GM21526 (cell line): ENCODE results near the gene PGRMC2.

Experiments
- ATAC-seq: cut with Tn5 transposase; IDR thresholded peaks from one replicate; pipeline ENCODE4 v1.9.1; 2021; ENCODE audit warnings: moderate library complexity; ENCODE audit not compliant: unreplicated experiment, low FRiP score

The PGRMC2 gene, protein sequence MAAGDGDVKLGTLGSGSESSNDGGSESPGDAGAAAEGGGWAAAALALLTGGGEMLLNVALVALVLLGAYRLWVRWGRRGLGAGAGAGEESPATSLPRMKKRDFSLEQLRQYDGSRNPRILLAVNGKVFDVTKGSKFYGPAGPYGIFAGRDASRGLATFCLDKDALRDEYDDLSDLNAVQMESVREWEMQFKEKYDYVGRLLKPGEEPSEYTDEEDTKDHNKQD

DNA sequence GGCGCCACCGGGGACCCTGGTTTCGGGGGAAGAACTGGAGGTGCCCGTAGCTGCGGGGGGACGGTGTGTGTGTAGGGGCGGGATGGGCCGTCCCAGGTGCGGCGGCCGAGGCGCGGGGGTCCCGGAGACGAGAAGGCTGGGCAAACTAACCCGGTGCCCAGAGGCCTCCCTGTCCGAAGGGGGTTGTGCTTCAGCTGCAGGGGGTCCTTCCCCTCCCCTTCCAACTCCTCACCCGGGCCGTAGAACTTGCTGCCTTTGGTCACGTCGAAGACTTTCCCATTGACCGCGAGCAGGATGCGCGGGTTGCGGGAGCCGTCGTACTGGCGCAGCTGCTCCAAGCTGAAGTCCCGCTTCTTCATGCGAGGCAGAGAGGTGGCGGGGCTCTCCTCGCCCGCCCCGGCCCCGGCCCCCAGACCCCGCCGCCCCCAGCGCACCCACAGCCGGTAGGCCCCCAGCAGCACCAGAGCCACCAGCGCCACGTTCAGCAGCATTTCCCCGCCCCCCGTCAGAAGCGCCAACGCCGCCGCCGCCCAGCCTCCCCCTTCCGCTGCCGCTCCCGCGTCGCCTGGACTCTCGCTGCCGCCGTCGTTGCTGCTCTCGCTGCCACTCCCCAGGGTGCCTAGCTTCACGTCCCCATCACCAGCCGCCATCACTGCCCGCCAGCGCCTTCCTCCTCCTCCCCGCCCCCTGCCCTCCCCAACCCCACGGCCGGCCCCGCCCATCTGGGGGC is at the start of gene PGRMC2:
PGRMC2 (minus strand) TSS at position 673 of the 730 bp plus-strand sequence; CDS start at position 650, 23 bp downstream.
- peak; percentile 3 for ATAC-seq

DNA sequence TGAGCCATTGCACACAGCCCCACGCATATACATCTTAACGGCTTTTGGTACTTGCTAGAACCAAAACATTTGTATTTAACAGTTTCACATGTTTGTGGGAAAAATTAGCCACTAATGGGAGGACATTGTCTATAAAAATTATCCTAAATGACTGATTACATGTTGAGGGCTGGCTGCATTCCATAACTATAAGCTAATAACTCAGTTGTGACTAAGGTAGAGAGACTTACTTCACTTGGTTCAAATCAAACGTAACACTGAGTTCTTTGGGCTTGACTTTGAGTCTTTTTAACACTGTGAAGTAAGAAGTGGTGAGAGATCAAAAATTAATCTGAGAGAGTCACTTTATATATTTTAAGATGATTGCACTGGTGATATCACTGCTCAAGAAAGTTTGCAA is 47.9 kb upstream of the PGRMC2 start:
- ATAC-seq = no peak

DNA sequence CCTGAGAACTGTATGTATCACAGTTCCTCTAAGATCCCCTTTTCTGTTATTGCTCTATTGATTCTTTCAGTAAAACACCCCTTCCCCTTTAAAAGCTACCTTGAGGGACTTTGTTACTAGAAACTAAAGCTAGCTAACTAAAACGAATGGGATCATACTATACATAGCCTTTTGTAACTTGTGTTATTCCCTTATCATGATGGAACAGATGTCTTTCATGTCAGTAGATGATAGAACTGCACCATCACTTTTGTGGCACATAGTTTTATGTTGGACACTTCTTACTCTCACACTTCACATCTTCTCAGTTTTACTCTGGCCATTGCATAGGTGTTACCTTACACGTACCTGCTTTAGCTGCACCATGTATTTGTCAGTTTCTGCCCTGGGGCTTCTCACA is 46.6 kb upstream of the PGRMC2 start:
- no peak for ATAC-seq

DNA sequence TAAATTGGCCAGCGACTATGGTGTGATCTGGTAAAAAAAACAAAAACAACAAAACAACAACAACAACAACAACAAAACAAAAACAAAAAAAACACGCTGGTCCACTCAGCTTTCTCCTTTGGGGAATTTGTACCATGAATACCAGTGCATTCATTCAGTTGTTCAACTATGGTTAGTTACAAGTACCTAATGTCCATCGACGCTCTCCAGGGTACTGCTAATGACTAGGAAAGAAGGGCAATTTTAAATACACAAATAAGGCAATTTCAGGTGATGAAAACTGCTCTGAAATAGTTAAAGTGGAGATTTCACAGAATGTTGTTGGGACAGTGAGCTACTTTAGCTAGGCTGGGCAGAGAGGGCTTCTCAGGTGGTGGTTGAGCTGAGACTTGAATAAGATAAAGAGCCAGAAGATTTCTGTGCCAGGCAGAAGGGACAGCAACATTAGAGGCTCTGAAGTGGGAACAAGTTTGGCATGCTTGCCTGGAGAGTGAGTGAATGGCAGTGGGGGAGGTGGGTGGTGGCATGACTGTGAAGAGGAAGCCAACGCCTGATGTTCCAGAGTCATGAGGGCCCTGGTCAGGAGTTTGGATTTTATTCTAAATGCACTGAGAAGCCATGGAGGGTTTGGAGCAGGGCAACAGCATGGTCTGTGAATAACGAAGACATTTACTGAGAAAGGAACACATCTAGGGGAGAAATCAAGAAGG is 45.9 kb upstream of the PGRMC2 start:
- ATAC-seq = no peak

DNA sequence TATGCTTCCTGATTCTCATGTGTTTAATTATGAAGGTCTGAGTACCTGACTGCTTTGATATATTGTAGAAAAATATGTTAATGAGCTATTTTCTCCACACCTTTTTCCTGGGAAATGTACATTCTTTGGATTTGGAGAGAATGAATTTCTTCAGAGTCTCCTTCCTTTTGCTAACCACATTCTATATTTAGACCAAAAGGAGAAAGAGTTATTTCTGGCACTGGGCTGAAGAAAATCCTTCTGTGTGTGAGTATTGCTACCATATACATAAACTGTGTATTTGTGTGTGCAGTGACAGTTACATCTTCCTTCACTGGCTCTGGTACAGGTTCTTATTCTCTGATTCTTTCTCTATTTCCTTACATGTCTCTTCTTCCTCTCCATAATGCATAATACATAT is 44.5 kb upstream of the PGRMC2 start:
- no peak for ATAC-seq

DNA sequence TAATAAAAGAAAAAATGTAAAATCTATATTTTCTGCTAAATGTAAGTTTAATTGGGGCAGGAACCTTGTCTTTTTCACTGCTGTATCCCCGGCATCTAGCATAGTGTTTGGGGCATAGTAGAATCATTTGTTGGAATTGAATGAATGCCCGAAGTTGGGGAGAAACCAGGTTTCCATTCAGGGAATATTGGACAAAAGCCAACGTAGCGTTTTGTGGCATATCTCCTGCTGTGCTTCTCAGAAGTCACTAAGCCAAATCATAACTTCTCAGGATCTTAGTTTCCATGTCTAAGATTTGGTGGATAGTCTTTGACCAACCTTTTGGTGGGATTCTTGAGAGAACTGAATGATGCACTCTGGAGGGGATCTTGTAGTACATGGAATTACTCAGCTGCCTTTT is 42.0 kb upstream of the PGRMC2 start:
- no peak for ATAC-seq

DNA sequence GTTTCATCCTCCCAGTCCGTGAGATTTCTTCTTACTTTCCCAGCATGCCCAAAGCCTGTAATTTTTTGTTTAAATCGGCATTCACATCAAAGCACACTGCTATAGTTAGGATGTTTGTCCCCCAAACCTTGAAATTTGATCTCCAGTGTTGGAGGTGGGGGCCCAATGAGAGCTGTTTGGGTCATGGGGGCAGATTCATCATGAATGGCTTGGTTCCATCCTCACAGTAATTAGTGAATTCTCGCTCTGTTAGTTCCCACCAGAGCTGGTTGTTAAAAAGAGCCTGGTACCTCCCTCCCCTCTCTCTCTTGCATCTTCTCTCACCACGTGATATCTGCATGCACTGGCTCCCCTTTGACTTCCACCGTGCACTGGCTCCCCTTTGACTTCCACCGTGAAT is 40.5 kb upstream of the PGRMC2 start:
- ATAC-seq = no peak

DNA sequence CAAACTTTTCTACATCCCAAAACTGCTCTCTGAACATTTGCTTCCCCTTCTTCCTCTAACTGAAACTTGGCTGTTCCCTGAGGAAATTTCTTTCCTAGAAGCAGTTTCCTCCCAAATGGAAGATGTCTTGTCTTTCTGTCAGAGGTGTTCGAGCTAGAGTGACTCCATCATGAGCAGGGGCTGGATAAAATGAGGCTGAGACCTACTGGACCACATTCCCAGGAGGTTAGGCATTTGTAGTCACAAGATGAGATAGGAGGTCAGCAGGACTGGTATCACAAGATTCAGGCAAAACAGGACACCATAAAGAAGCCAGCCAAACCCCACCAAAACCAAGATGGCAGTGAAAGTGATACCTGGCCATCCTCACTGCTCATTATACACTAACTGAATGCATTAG is 35.8 kb upstream of the PGRMC2 start:
- no peak for ATAC-seq

DNA sequence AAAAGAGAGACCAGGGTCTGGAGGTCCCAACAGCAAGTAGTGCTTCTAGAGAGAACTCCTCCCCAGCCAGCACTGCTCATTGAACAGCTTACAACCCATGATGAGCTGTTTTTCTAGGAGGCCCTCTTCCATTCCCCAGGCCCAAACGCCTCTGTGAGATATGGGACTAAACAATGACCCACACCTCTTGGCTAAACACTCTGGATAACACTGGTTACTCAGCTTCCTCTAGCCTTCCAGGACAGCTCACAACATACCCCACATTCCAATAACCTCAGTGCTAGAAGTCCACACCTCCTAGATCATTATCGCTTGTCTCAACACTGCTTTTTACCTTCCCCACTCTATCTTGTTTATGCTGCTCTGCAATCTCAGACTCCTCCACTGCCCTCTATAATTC is 35.4 kb upstream of the PGRMC2 start:
- no peak for ATAC-seq

DNA sequence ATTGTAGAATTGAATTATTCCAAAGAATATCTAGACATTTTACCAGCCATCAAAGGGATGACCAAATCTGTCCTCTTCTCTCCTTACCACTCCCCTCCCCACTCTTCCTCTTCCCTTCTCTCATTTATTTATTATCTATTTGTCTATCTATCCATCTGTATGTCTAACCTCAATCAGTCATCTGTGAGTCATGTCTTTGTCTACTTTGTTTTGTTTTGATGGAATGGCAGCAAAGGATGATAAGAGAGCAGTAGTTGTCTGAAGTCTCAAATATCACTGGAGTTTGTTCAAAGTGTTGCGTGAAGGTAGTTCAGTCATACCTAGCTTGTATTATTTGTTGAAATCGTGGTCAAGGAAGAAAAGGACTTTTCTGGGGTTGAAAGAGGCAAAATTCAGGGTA is 34.7 kb upstream of the PGRMC2 start:
- ATAC-seq = no peak

DNA sequence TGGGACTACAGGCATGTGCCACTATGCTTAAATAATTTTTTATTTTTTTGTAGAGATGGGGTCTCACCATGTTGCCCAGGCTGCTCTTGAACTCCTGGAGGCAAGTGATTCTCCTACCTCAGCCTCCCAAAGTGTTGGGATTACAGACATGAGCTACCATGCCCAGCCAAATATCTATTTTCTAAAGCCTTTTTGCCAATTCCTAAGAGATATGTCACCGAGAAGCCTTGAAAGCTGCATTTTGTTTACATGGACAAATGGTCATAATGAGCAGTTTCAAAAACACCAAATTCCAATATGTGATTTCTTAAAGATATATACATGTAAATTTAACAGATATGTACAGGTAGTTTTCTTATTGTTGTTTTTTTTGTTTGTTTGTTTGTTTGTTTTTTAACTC is 33.0 kb upstream of the PGRMC2 start:
- no peak for ATAC-seq

DNA sequence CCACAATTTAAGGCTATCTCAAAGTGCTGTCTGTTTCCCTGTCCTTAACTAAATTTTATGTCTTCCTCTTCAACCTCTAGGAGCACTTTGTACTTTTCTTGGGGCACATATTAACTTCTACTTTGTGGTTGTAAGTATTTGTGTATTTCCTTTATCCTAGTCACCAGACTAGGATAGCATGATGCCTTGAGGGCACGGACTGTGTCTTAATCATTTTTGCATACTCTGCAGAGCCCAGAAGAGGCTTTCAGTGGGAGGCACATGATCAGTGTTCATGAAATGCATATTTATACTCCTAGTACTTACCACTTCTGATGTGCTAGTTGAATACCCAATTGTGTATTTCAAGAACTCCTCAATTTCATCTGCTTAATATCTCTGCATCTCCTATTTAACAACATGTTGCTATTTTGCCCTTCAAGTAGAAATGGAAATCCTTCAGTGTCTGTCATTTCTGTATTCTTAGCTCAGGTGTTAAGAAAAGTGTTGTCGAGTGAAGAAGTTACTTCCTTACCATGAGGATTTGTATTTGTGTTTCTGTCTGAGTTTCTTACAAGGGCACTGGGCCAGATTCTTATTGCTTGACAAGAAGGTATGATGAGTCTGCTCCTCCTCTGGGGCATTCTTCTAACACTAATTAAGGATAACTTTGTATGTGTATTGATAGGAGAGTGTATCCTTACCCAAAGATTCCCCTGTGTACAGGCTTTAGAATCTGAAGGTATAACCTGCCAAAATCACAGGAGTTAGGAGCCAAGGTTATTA is 28.3 kb upstream of the PGRMC2 start:
- ATAC-seq = no peak

DNA sequence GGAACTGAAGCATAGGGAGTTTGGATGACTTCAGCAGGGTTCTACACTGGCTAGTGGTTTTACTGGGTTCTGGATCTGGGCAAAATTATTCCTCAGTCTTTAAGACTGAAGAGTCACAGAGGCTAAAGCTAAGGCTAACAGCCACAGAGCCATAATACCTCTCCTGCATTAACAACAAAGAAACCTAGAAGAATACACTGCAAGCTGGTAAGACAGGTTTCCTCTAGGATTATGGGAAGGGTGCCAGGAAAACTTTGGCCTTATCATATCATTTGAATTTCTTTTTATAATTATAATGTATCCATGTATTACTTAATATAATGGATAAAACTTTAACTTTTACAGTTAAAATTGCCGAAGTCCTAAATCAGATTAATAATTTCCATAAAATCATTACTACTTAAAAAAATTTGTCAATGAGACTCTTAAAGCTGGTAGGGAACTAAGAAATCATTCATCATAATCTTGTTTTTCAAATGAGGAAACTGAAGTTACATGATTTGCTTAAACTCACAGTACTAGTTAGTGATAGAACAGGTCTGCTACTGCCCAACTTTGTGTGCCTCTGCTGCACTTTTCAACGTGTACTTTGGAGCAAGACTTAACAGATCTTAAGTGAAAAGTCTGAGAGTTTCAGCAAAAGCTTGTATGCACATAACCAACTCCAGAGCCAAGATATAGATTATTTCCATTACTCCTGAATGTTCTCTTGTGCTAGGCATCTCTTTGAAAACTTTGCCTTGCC is 24.2 kb upstream of the PGRMC2 start:
- ATAC-seq = no peak

DNA sequence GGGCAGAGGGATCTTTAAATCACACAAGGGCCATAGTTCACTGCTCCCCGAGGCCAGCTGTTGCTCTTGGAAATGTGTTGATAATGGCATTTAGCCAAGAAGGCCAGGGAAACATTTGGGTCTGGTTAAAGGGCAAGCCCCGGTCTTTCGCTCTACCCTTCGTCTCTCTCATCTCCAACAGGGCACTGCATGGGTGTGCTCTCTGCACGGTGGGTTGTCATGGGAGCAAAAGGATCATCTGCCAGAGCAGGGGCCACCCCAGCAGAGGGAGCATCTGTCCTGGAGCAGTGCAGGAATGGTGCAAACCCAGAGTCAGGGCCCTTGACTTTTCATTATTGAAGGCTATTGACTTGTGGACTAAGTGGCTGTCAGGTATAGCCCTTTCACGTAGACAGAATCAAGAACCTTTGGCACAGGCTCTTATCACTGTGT is 22.7 kb upstream of the PGRMC2 start:
- ATAC-seq = no peak

DNA sequence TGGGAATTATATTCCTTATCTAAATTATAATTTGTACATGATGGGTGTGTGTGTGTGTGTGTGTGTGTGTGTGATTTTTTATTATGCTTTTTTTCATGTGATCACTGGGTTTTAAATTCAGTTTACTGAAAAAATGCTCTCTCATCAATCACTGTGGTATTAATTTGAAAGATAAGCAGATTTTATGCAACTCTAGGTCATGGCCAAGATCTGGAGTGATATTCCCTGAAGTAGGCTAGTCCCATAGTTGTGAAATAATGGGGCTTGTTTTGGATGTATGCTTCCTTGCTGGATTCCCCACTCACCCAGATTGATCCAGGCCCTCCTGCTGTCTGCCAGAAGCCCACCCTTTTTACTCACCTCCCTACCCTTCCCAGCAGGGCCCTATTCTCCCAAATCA is 22.0 kb upstream of the PGRMC2 start:
- no peak for ATAC-seq

DNA sequence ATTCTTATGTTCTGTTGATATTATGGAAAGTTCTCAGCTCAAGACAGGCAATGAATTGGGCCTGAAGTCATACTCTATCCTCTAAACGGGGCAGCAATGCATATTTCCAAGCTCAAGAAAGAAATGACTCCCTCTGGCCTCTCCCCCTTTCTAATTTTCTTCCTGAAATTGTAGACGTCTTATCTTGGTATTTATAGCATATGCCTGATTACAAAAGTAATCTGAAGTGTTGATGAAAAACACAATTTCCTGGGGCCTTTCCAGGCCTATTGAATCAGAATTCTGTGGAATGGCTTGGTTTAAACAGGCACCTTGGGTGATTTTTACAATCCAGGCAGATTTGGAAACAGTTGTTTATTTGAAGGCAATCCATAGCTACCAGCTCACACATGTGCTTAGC is 21.4 kb upstream of the PGRMC2 start:
- ATAC-seq = no peak

DNA sequence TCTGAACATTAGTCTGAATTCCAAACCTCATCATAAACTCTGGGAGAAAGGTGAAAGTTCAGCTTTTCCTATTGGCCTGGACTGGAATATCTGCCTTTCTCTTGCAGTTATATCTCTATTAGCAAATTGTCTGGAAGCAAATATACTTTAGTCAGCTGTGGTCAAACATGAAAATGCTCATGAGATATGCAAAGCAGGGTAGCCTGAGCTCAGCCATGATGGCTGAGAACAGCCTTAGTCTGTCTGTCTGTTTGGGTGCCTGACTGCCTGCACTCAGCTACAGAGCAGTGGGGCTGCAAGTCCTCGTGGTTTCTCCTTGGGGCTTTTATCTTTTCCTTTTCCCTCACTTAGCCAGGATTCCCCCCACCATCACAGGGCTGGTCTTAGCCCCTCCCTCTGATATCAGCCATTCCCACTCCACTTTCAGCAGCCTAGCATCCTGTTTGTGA is 19.5 kb upstream of the PGRMC2 start:
- peak; percentile 62 for ATAC-seq

DNA sequence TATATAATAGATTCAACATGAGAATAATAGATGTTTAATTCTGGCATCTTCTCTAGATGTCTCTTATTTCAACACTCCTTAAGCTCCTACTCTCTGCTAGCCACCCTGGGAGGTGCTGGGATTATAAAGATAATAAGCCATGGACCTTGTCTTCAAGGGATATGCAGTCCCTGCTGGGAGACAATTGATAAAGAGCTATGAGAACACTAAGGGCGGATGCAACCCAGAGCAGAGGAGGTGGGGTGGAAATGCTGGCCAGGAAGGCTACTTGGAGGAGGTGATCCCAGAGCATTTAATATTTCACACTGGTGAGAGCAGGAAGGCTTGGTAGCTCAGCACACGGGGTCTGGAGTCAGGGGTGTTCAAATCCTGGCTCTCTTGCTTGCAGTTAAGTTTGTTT is 18.3 kb upstream of the PGRMC2 start:
- no peak for ATAC-seq

DNA sequence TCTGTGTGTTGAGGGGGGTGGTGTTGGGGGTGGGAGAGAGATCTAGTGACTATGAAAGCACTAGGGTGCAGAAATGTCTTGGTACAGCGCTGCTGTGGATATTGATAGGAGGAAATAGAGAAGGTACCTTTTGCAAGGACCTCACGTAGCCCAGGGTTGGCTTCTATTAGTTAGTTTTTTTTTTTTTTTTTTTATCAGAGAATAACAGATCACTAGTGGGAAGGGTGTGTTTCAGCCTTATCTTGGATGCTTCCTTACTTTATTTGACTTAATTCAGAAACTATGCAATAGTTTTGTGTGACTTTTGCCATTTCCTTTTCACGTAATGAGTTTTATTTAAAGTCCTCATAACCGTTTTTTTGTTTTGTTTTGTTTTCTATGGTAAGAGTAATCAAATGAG is 16.4 kb upstream of the PGRMC2 start:
- no peak for ATAC-seq

DNA sequence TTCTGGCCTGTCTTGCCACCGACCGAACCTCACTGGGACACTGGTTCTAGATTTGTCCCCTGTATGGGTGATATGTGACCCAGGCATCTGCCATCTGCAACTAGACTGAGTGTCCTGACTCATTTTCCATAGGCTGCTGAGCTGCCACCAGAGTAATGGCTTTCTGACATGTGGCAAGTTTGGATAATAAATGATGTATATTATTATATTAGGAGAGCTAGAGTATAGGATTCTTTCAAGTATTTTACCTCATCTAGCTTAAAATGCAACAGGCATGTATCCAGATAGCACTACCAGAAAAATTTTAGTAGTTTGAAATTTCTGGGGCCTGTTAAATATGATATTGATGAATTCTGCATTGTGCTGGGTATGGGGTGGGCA is 15.8 kb upstream of the PGRMC2 start:
- ATAC-seq = no peak
